Measurements from ENCODE around the gene MAP3K5. TPM values are rescaled to one million over a fixed set of nuclear protein-coding genes. Genes with fewer than 3 reads are reported as not detected.

The MAP3K5 gene
- total RNA-seq, 4 donors from 2014 or later, result 20.8 to 31.7 (median 23.4) TPM

- WGBS, 2 donors (ENCODE audit: low coverage in 1 of 2), result 91 to 93% methylated on average over 6 to 7 of the region's 8 CpGs
- ATAC-seq, result no peak
- H3K27ac ChIP-seq, result no peak overlapping the region
- H3K9me3 ChIP-seq, result no peaks in the 10 kb centered on the region
- no peaks in the 10 kb centered on the region for H3K4me1 ChIP-seq
- H3K4me3 ChIP-seq, result no peak overlapping the region
- H3K36me3 ChIP-seq, result no peaks in the 10 kb centered on the region
- H3K27me3 ChIP-seq, result no peaks in the 10 kb centered on the region
- no peak for TF ChIP-seq CTCF (IDR thresholded peaks at IDR 0.05)
- TF ChIP-seq POLR2AphosphoS5 (IDR thresholded peaks at IDR 0.05), result no peak
- TF ChIP-seq EP300 (IDR thresholded peaks at IDR 0.05), result no peak
- TF ChIP-seq POLR2A (IDR thresholded peaks at IDR 0.05), result no peak
These were observed 256.2 kb downstream of the MAP3K5 start for GRCh38 chr6:136535880-136536650.

DNA sequence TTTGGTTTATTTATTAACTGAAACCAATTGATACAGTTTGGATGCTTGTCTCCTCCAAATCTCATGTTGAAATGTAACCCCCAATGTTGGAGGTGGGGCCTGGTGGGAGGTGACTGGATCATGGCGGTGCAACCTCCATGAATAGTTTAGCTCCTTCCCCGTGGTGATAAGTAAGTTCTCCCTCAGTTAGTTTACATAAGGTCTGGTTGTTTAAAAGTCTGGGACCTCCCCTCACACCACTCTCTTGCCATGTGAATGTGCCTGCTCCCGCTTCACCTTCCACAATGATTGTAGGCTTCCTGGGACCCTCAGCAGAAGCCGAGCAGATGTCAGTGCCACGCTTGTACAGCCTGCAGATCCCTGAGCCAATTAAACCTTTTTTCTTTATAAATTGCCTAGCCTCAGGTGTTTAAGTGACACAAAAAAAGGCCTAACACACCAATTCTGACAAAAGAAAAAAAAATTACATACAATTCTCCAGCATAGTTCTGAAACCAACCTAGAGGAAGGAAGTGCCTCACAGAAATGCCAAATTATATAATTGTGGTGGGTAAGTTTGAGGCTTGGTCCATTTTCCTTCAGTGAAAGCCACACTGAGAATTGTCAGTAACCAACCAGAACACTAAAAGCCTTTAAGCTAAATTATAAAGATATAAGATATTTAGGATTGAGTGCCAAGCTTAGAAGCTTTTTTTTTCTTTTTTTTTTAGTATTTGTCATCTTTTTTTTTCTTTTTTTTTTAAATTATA lies 257.1 kb downstream of the MAP3K5 start:
- H3K27me3 ChIP-seq, result no peaks in the 10 kb centered on the region
- no peaks in the 10 kb centered on the region for H3K36me3 ChIP-seq
- WGBS, 2 donors (ENCODE audit: low coverage in 1 of 2), result 29 to 33% methylated on average over 2 to 3 of the region's 5 CpGs
- ATAC-seq, result no peak
- no peaks in the 10 kb centered on the region for H3K4me1 ChIP-seq
- TF ChIP-seq POLR2A (IDR thresholded peaks at IDR 0.05) (no peak), EP300 (IDR thresholded peaks at IDR 0.05) (no peak), POLR2AphosphoS5 (IDR thresholded peaks at IDR 0.05) (no peak), CTCF (IDR thresholded peaks at IDR 0.05) (no peak)
- H3K4me3 ChIP-seq, result no peak overlapping the region
- H3K9me3 ChIP-seq, result no peaks in the 10 kb centered on the region
- H3K27ac ChIP-seq, result no peak overlapping the region

GRCh38 chr6:136534268-136534667 lies 258.0 kb downstream of the MAP3K5 start:
- no peaks in the 10 kb centered on the region for H3K4me1 ChIP-seq
- H3K4me3 ChIP-seq, result no peak overlapping the region
- WGBS, 2 donors (ENCODE audit: low coverage in 1 of 2), result 83 to 94% methylated on average over 3 of the region's 3 CpGs
- no peak for ATAC-seq
- H3K27me3 ChIP-seq, result no peaks in the 10 kb centered on the region
- TF ChIP-seq CTCF (IDR thresholded peaks at IDR 0.05), result no peak
- TF ChIP-seq POLR2AphosphoS5 (IDR thresholded peaks at IDR 0.05), result no peak
- no peak for TF ChIP-seq EP300 (IDR thresholded peaks at IDR 0.05)
- TF ChIP-seq POLR2A (IDR thresholded peaks at IDR 0.05), result no peak
- H3K27ac ChIP-seq, result no peak overlapping the region
- H3K36me3 ChIP-seq, result no peaks in the 10 kb centered on the region
- no peaks in the 10 kb centered on the region for H3K9me3 ChIP-seq

GRCh38 chr6:136533487-136533886 lies 258.8 kb downstream of the MAP3K5 start:
- Histone ChIP-seq H3K27ac (no peak overlapping the region), H3K4me1 (no peaks in the 10 kb centered on the region), H3K4me3 (no peak overlapping the region), H3K36me3 (no peaks in the 10 kb centered on the region), H3K9me3 (no peaks in the 10 kb centered on the region), H3K27me3 (no peaks in the 10 kb centered on the region)
- WGBS, 2 donors (ENCODE audit: low coverage in 1 of 2), result 41 to 48% methylated on average over 5 of the region's 5 CpGs
- TF ChIP-seq POLR2A (IDR thresholded peaks at IDR 0.05) (no peak), CTCF (IDR thresholded peaks at IDR 0.05) (no peak), POLR2AphosphoS5 (IDR thresholded peaks at IDR 0.05) (no peak), EP300 (IDR thresholded peaks at IDR 0.05) (no peak)
- ATAC-seq, result no peak

Measured in gastroesophageal sphincter (tissue), 4 donors.